Left renal pelvis (tissue), 4 donors: ENCODE results near the gene AKAP1. TPM values are rescaled to one million over a fixed set of nuclear protein-coding genes. Genes with fewer than 3 reads are reported as not detected.

Experiments used
- DNase-seq, 4 donors: peaks; one replicate each; pipeline ENCODE4 v3.0.0-alpha.2; 2013; ENCODE audit warnings: low read depth in 4 of 4, low spot score in 3 of 4
- polyA plus RNA-seq, 4 donors: library from polyadenylated mRNA; unstranded; fragments of 120-200 nt; gene quantifications; one replicate each; pipeline ENCODE4 v1.2.1, GENCODE V29; 2013; ENCODE audit not compliant: insufficient read length in 4 of 4

AKAP1 gene
- polyA plus RNA-seq, 4 donors, result 14.8 to 35.3 (median 33.8) TPM

DNA sequence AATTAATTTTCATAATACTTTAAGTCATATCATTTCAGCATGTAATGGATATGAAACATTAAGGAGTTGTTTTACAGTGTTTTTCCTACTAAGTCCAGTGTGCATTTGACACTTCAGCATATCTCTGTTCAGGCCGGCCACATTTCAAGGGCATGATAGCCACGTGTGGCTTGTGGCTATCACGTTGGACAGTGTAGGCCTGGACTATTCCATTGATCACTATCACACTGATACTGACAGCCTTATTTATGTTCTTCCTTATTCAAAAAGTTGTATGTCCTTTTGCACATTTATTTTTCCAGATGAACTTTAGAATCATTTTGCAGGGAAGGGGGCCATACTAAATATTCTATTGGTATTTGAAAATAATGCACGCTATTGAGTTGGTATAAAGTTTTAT, 39.0 kb downstream of the AKAP1 start:
- DNase-seq, result no peak

DNA sequence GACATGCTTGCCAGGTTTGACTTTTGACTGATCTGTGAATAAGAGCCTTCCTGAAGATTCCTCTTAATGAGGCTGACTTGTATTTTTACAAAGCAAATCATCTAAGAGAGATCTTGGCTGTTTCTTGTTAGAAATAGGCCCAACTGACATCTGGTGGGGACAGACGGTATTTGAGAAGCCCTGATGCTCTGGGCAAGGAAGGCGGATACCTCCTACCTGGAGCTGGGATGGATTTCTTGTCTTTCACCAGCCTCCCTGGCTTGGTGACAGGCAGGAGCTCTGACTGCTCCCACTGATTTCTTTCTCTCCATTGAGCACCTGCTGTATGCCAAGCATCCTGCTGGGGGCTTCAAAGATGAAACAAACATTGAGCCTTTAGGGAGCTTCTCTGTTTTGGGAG, 40.4 kb downstream of the AKAP1 start:
- DNase-seq, result no peak

DNA sequence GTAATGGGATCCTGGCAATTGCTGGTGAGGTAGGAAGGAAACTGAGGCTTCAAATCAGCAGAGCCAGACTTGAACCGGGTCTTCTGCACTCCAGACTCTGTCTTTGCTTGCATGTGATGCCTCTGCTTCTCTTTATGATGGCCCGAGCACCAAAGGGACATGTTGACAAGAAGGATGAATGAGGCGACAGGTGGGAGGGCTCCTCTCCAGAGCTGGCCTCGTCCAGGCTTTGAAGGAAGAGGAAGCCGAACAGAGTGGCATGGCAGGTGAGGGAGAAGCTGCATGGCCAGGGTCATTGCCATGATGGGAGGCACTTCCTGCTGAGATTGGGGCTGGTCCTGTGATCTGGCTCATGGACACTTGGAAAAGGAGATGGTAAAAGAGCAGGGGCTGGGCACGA, 40.8 kb downstream of the AKAP1 start:
- DNase-seq, result no peak

DNA sequence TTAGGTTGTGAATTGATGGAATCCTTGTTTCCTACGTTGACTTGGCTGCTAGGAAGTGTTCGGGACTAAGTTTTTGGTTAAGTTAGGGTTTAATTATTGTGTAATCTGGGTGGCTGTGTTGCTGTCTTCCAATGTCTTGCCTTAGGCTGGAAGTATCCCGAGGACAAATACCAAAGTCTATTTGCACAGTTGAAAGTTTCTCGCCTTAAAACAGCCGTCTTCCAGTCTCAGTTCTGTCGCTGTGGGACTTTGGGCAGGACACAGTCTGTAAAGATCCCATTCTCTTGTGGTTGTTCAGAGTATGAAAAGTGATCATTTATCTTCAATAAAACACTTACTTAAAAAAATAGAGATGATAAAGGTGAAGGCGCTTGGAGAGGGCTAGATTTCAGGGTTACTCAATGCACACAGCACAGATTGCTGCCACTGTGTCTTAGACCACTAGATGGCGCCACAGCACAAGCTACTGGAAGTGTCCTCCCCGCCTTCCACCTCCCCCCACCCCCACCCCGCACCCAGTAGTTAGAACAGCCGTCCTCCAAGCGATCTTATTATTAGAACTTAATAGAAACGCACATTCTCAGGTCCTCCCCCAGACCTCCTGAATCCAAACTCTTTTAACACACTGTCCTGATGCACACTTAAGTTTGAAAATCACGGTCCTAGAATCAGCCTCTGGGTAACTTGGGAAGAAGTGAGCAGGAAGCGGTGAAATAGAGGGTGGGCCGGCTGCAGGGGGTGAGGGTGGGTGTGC, 45.8 kb downstream of the AKAP1 start:
- DNase-seq, result peak; percentile 38 to 71 (median 58)

DNA sequence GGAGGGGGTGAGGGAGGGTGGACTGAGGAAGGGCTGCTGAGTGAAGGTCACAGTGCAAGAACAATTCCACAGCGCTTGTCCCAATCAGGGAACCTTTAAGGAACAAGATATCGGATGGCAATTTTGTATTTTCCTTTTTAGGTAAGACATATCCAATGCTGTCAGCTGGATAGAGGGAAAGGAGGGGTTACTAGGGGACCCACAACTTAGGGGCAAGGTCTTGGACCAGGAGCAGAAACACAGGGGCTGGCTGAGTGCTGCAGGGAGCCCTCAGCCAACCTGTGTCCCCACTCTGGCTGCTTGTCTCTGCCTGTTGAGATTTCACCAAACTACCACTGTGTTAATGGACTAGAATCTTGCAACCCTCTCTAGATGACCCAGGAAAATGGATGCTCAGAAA, 47.6 kb downstream of the AKAP1 start:
- no peak for DNase-seq

DNA sequence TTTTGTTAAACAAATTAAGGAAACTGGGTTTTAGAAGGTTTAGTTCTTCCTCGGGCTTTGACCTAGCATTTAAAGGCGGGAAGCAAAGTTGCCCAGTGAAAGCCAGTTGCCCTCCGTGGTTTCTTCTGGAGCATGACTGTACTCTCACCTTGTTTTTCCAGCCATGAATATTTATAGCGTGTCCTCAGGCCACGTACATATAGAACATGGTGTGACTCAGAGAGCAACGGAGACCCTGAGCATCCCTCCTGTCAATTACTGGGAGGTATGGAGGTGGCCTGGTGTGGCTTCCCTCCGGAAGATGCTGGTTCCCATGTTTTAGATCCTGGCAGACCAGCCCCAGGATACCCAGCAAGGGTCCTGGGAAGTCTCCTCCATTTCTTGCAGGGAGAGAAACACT, 48.4 kb downstream of the AKAP1 start:
- DNase-seq, result no peak

DNA sequence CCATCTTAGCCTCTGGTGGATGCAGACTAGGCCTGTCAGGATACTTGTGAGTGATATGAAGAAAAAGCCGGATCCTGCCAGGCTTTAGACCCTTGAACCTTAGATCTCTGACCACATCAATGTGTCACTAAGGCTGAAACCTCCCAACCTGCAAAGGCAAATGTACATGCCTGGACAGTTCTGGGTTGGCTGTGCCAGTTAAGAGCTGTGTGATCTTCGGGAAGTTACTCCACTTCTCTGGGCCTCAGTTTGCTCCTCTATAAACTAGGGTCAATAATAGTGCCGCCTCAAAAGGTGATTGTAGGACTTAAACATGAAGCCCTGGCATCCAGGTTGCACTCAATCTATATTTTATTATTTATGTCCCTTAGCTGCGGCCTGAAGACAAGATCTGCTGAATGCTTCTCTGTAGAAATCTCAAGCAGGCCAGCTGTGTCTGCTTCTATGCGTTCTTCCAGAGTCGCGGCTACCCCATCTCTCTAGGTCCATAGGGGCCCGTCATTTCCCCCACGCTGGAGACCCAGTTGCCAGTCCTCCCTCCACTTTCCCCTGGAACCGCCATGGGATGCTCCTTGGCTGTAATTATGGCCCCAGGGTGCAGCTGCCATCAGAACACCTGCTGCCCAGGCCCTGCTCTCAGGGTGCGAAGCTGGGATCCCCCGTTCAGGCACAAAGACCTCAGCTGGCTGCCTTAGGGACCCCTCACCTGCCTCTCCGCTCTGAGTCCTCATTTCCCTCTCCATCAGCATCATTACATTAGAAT, 50.2 kb downstream of the AKAP1 start:
- DNase-seq, result no peak

DNA sequence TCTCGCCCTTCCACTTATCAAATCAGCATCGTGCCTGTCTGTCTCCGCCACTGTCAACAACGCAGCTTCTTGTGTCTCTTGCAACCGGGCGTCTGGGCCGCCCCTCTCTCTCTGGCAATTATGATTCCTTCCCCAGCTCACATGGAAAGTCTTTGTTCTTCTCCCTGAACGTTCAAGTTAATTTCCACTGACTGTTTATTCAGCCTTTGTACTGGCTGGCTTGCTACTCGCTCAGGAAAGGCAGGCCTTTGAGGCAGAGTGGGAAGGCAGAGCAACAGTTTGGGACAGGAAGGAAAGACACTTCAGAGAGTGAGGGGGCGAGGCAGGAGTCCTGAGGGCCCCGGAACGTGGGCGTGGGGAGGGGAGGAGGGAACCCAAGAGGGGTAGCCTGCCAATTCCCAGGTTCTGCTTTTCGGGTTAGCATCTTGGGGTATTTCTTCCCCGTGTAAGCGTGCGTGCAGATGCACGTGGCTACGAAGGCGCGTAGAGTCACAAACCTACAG, 50.8 kb downstream of the AKAP1 start:
- no peak for DNase-seq

DNA sequence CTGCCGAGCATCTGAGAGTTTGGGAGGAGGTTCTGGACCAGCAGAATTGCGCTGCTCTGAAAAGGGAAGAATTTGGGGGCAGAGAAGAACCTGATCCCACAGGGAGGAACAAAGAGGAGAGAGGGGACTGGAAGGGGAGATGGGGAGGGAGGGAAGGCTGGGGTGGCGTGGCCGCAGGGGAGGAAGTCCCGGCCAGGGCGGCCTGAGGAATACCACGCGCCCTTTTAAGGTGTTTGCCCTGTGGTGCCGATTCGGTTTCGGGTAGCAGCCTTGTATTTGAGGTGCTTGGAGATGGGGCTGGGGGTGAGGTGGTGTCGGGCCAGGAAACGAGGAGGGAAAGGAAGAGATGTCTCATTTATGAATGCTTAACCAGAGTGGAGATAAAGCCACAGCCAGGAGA, 51.3 kb downstream of the AKAP1 start:
- no peak for DNase-seq

DNA sequence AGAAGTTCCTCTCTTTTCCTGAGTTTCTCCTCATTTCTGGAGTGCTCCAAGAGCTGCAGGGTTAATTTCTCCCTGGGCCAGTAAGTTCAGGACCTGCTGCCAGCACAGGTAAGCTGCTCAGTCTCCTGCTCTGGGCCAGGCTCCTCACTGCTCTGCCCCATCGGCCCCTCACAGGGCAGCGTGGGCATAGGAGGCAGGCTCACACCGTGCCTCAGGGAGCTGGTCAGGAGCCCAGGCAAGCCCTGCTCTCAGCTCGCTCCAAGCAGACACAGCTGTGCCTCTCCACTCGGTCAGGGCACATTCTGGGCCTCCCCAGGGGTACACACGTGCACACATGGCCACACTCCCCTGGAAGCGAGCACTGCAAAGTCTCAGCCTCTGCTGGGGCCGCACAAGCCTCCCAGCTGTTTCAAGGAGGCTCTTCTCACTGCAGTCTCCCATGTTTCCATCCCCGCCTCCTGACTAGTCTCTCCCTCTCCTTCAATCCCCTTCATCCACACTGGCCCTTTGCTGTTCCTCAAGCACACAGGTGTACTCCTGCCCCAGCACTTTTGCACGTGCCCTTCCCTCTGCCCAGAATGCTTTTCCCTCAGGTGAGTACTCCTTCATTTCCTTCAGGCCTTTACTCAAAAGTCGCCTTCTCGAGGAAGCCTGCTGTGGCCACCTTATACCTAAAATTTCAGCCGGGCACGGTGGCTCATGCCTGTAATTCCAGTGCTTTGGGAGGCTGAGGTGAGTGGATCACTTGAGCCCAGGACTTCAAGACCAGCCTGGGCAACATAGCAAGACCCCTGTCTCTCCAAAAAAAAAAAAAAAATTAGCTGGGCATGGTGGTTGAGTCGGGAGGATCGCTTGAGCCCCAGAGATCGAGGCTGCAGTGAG, 53.2 kb downstream of the AKAP1 start:
- no peak for DNase-seq

DNA sequence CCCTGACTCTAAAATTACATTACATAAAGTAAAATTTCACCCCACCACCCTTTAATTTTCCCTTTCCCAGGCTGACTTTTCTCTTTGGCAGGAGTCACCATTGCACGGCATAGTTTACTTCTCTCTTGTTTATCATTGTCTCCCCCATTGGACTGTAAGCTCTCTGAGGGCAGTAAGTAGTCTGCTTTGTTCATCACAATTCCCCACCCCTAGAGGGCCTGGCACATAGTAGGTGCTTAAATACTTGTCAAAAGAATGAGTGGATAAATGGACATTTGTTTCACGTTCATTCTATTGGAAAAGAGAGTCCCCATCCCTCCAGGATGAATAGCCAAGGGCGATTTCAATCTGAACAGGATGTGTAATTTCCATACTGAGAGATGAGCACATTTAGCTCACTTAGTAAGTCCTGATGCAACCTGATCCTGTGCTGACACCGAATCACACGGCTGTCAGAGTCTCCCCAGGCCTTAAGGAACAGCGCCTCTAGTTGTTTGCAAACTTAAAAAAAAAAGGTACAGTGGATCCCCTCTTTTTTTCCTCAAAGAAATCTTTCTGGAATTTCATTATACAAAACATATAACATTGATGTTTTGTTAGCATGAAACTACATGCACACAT, 54.0 kb downstream of the AKAP1 start:
- DNase-seq, result no peak

DNA sequence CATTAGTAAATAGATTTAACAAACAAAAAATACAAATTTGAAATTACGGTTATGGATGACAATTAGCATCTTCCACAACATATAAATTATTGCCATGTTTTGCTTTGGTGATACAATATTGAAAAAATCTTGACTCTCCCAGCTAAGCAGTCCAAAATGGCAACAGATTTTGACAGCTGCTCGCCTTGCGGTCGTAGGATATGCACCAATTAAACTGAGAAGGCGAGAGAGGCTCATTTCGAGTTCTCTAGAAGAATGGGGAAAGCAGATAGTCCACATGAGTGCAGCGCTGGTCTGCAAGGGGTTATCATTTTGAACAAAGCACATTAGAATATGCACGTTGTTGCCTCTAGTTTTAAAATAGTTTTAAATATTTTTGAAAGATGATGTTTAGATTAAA, 55.3 kb downstream of the AKAP1 start:
- DNase-seq, result no peak

DNA sequence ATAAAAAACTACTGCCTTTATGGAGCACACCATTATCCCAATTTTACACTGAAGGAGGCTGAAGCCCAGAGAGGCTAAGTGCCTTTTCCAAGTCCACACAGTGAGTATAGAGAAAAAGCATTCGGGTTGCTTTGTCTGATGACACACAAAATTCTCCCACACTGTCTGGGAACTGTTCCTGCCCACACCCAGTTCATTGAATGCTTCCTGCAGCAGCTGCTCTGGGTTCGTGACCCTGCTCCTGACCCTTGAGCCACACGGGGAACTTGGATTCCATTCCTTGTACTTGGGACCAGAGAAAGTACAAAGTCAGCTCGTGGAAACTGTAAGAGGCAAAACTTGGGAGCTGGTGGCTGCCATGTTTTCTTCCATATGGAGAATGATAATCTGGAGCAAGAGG, 57.9 kb downstream of the AKAP1 start:
- DNase-seq, result no peak

DNA sequence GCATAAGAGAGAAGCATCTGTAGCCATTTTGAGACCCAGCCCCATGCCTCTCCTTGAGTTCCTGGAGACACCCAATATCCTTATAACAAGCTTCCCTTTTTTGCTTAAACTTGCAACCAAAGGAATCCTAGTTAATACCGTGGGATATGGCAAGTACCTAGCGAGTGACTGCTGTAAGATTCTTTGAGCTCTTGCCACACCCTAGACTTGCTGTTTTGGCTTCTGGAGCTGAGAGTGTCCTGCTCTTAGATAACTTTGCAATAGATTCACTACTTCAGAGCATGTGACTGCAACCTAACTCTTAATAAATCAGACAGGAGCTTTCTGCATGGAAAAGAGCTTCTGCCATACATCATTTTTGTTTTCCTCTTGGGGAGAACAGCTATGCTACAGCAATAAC, 58.3 kb downstream of the AKAP1 start:
- DNase-seq, result no peak

DNA sequence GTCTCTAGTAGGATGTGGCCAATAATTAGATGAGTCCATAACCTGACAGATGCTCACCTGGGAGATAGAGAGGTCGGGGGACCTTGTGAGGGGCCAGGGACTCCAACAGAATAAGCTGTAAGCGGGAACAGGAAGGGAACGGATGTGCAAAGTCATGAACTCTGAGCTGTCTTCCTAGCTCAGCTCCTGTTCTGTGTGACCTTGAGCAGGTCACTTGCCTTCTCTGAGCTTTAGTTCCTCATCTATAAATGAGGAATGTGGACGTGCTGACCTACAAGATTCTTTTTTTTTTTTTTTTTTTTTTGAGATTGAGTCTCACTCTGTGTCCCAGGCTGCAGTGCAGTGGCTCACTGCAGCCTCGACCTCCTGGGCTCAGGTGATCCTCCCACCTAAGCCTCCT, 58.9 kb downstream of the AKAP1 start:
- no peak for DNase-seq

DNA sequence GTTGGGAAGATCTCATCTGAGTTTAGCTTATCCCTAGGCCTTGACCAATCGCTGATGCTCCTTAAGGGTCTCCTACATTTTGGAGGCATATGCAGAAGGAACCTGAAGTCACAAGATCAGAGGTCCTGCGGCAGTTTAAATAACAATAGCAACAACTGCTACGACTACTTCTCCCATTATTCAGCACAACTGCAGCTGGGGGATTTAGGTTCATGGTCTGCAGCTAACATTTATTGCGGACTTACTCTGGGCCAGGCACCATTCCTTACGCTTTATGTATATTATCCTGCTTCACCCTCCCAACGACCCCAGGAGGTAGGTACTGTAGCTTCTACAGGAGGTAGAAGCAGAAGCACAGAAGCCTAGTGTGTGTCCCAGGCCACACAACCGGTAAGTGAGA, 59.5 kb downstream of the AKAP1 start:
- DNase-seq, result no peak

DNA sequence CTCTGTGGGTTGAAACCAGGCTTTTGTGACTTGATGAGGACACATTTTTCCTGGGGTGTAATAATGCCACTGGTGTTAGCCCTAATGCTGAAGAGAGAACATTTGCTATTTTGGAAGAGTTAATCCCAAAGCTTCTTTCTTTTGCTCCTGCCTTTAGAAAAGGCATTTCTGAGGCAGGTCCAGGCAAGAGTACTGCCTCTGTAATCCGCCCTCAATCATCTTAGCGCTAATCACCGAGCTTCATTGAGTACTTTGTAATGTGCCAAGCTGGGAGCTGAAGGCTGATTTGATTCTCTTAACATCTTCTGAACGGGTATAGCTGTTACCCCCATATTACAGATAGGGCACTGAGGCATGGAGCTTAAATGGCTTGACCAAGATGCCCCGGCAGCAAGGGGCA, 60.3 kb downstream of the AKAP1 start:
- DNase-seq, result no peak

DNA sequence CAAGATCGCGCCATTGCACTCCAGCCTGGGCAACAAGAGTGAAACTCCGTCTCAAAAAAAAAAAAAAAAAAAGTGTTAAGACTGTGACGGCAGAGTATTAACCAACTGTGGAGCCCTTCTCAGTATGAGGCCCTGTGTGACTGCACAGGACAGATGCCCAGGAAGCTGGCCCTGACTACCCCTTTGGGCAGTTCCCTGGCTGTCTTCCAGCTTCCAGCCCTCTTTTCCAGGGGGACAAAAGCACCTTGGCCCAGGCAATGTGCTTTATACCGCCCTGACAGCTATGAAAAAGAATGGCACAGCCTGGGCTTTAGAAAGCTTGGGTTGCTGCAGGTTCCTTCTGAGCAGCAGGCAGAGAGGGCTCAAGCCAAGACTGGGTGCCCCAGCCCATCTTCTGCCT, 61.2 kb downstream of the AKAP1 start:
- DNase-seq, result no peak

DNA sequence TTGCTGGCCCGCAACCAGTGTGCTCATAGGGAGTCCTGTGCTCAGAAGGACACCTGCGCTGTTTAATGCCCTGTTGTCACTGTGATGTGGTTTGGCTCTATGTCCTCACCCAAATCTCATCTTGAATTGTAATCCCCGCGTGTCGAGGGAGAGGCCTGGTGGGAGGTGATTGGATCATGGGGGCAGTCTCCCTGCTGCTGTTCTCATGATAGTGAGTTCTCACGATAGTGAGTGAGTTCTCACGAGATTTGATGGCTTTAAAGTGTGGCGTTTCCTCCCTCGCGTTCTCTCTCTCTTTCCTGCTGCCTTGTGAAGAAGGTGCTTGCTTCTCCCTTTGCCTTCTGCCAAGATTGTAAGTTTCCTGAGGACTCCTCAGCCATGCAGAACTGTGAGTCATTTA, 66.8 kb downstream of the AKAP1 start:
- DNase-seq, result no peak

DNA sequence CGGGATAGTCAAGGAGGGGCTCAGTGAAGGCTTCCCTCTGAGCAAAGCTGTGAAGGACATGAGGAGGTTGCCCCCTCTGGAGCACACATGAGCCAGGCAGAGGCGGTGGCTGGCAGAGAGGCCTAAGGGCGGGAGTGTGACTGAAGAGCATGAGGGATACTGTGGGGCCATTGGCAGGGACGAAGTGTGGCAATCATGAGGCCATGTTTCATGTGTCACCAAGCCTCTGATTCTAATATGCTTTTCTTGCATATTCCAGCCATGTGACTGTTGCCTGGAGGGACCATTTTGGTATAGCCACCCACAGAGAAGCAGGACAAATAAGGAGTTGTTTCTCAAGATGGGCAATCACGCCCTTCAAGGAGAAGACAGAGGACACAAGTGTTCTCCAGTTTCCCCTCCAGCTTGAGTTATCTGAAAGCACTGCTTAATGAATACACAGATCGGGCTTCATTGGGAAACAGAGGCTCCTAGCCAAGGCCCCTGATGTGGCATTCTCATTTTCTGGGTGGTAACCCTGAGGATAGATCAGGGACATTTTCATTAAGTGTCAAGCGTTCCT, 68.0 kb downstream of the AKAP1 start:
- DNase-seq, result no peak
